Mammary epithelial cell (primary cell): Measurements from ENCODE around the gene CCDC117.

Experiments used
- EZH2 ChIP-seq: IDR thresholded peaks from 2 replicates; pipeline ENCODE4 v1.6.1; 2012; ENCODE audit warnings: low read length, inconsistent platforms, borderline replicate concordance
- TF ChIP-seq, protein P1 (sequence below), 2 donors: IDR thresholded peaks in 1 of 2; conservative IDR thresholded peaks in 1 of 2; 2 replicates each; pipeline ENCODE4 v1.5.1; 2011 to 2012; ENCODE audit warnings: inconsistent platforms in 2 of 2, low read length in 2 of 2, mild to moderate bottlenecking in 2 of 2, control low read depth in 1 of 2, low read depth in 1 of 2; ENCODE audit not compliant: insufficient read depth in 1 of 2; ENCODE audit errors: extremely low read depth in 1 of 2

DNA sequence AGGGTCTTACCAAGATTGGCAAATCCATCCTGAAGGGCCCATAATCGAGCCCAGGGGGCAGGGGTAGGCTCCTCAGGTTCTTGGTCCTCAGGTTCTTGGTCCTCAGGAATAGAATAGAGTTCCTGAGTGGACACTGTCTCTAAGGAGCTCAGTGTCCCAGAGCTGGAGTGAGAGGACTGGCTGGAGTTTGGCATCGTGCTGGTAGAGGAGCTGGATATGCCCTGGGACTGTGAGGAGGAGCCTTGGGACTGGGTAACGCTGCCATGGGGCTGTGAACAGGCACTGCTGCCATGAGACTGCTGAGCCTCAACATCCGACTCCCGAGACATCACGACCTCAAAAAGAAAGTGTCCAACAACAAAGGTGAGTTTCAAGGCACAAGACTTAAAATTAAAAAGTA lies 38.1 kb upstream of the CCDC117 start:
- TF ChIP-seq, protein P1, sequence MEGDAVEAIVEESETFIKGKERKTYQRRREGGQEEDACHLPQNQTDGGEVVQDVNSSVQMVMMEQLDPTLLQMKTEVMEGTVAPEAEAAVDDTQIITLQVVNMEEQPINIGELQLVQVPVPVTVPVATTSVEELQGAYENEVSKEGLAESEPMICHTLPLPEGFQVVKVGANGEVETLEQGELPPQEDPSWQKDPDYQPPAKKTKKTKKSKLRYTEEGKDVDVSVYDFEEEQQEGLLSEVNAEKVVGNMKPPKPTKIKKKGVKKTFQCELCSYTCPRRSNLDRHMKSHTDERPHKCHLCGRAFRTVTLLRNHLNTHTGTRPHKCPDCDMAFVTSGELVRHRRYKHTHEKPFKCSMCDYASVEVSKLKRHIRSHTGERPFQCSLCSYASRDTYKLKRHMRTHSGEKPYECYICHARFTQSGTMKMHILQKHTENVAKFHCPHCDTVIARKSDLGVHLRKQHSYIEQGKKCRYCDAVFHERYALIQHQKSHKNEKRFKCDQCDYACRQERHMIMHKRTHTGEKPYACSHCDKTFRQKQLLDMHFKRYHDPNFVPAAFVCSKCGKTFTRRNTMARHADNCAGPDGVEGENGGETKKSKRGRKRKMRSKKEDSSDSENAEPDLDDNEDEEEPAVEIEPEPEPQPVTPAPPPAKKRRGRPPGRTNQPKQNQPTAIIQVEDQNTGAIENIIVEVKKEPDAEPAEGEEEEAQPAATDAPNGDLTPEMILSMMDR (conservative IDR thresholded peaks at IDR 0.05 in 1 of 2, IDR thresholded peaks at IDR 0.05 in 1 of 2; ENCODE audit: extremely low read depth in 1 of 2, insufficient read depth in 1 of 2, low read depth in 1 of 2, low read length in 2 of 2): no peak
- TF ChIP-seq EZH2: no peak
